ENCODE results near the gene USP24. TPM values are rescaled to one million over a fixed set of nuclear protein-coding genes. Genes with fewer than 3 reads are reported as not detected.
A peak's percentile ranks its signal among the peaks of the same experiment; 100 is the strongest.

USP24 gene
- total RNA-seq, 1 donor from 2014 or later: 49.5 TPM

GRCh38 chr1:55067022-55067778 is 148.0 kb downstream of the USP24 start:
- Mint-ChIP-seq H3K27me3 (no peaks in the 10 kb centered on the region), H3K36me3 (ENCODE audit: low read depth) (peaks cover 47% of the 10 kb centered on the region), H3K4me1 (peaks cover 9% of the 10 kb centered on the region)

GRCh38 chr1:55065648-55066047 is 149.5 kb downstream of the USP24 start:
- no peak for DNase-seq
- no peaks in the 10 kb centered on the region for H3K9me3 Mint-ChIP-seq
- H3K4me3 Mint-ChIP-seq: no peak overlapping the region
- no peaks in the 10 kb centered on the region for H3K27me3 Mint-ChIP-seq
- peaks cover 33% of the 10 kb centered on the region for H3K36me3 Mint-ChIP-seq (ENCODE audit: low read depth)
- H3K4me1 Mint-ChIP-seq: peaks cover 6% of the 10 kb centered on the region
- H3K27ac Mint-ChIP-seq: peak overlapping the region; percentile 37
- intact Hi-C loops (cut with micrococcal nuclease): no loop called here

More at GRCh38 chr1:55067022-55067778, 148.0 kb downstream of the USP24 start:
- intact Hi-C loops (cut with micrococcal nuclease): no loop called here
- DNase-seq: no peak
- H3K9me3 Mint-ChIP-seq: no peaks in the 10 kb centered on the region
- no peak overlapping the region for H3K27ac Mint-ChIP-seq
- H3K4me3 Mint-ChIP-seq: no peak overlapping the region

GRCh38 chr1:55064861-55065263 is 150.3 kb downstream of the USP24 start:
- intact Hi-C loops (cut with micrococcal nuclease): no loop called here
- H3K4me1 Mint-ChIP-seq: peaks cover 12% of the 10 kb centered on the region
- no peaks in the 10 kb centered on the region for H3K9me3 Mint-ChIP-seq
- H3K36me3 Mint-ChIP-seq (ENCODE audit: low read depth): peaks cover 25% of the 10 kb centered on the region
- H3K27ac Mint-ChIP-seq: no peak overlapping the region
- H3K27me3 Mint-ChIP-seq: no peaks in the 10 kb centered on the region
- no peak for DNase-seq
- no peak overlapping the region for H3K4me3 Mint-ChIP-seq

GRCh38 chr1:55064071-55064581 is 151.0 kb downstream of the USP24 start:
- Mint-ChIP-seq H3K27me3 (no peaks in the 10 kb centered on the region), H3K36me3 (ENCODE audit: low read depth) (peaks cover 20% of the 10 kb centered on the region), H3K4me1 (peaks cover 12% of the 10 kb centered on the region), H3K4me3 (no peak overlapping the region), H3K27ac (no peak overlapping the region), H3K9me3 (no peaks in the 10 kb centered on the region)
- no peak for DNase-seq
- intact Hi-C loops (cut with micrococcal nuclease): no loop called here

- Mint-ChIP-seq H3K4me1 (peaks cover 12% of the 10 kb centered on the region), H3K27me3 (no peaks in the 10 kb centered on the region), H3K36me3 (ENCODE audit: low read depth) (peaks cover 14% of the 10 kb centered on the region), H3K9me3 (no peaks in the 10 kb centered on the region), H3K4me3 (no peak overlapping the region), H3K27ac (no peak overlapping the region)
- DNase-seq: no peak
- intact Hi-C loops (cut with micrococcal nuclease): no loop called here
These were observed 151.6 kb downstream of the USP24 start for GRCh38 chr1:55063577-55063942.

GRCh38 chr1:55062801-55063576 is 152.2 kb downstream of the USP24 start:
- Mint-ChIP-seq H3K27me3 (no peaks in the 10 kb centered on the region), H3K27ac (no peak overlapping the region), H3K9me3 (no peaks in the 10 kb centered on the region), H3K4me3 (no peak overlapping the region), H3K36me3 (ENCODE audit: low read depth) (peaks cover 13% of the 10 kb centered on the region), H3K4me1 (peaks cover 12% of the 10 kb centered on the region)
- intact Hi-C loops (cut with micrococcal nuclease): no loop called here
- no peak for DNase-seq

GRCh38 chr1:55061706-55062321 is 153.3 kb downstream of the USP24 start:
- Mint-ChIP-seq H3K27me3 (no peaks in the 10 kb centered on the region), H3K4me1 (peaks cover 8% of the 10 kb centered on the region), H3K27ac (peak overlapping the region; percentile 52), H3K36me3 (ENCODE audit: low read depth) (peaks cover 6% of the 10 kb centered on the region), H3K9me3 (no peaks in the 10 kb centered on the region), H3K4me3 (no peak overlapping the region)
- intact Hi-C loops (cut with micrococcal nuclease): no loop called here
- DNase-seq: no peak

GRCh38 chr1:55061000-55061705 is 154.0 kb downstream of the USP24 start:
- H3K27ac Mint-ChIP-seq: peak overlapping the region; percentile 15
- intact Hi-C loops (cut with micrococcal nuclease): no loop called here
- no peak overlapping the region for H3K4me3 Mint-ChIP-seq
- H3K36me3 Mint-ChIP-seq (ENCODE audit: low read depth): peaks cover 2% of the 10 kb centered on the region
- no peak for DNase-seq
- H3K27me3 Mint-ChIP-seq: no peaks in the 10 kb centered on the region
- H3K4me1 Mint-ChIP-seq: peaks cover 8% of the 10 kb centered on the region
- H3K9me3 Mint-ChIP-seq: no peaks in the 10 kb centered on the region

GRCh38 chr1:55060133-55060999 is 154.8 kb downstream of the USP24 start:
- Mint-ChIP-seq H3K4me1 (peaks cover 8% of the 10 kb centered on the region), H3K27ac (peak overlapping the region; percentile 71), H3K27me3 (no peaks in the 10 kb centered on the region), H3K9me3 (no peaks in the 10 kb centered on the region), H3K4me3 (no peak overlapping the region), H3K36me3 (ENCODE audit: low read depth) (no peaks in the 10 kb centered on the region)
- peak; percentile 62 for DNase-seq
- intact Hi-C loops (cut with micrococcal nuclease): no loop called here

- Mint-ChIP-seq H3K27ac (no peak overlapping the region), H3K27me3 (no peaks in the 10 kb centered on the region), H3K4me1 (peaks cover 8% of the 10 kb centered on the region), H3K36me3 (ENCODE audit: low read depth) (no peaks in the 10 kb centered on the region), H3K4me3 (no peak overlapping the region), H3K9me3 (no peaks in the 10 kb centered on the region)
- intact Hi-C loops (cut with micrococcal nuclease): no loop called here
- DNase-seq: no peak
These were observed 155.6 kb downstream of the USP24 start for GRCh38 chr1:55059302-55060132.

GRCh38 chr1:55057956-55058298 is 157.2 kb downstream of the USP24 start:
- Mint-ChIP-seq H3K27me3 (no peaks in the 10 kb centered on the region), H3K27ac (no peak overlapping the region), H3K9me3 (no peaks in the 10 kb centered on the region), H3K36me3 (ENCODE audit: low read depth) (no peaks in the 10 kb centered on the region), H3K4me1 (peaks cover 8% of the 10 kb centered on the region), H3K4me3 (no peak overlapping the region)
- intact Hi-C loops (cut with micrococcal nuclease): no loop called here
- DNase-seq: no peak

GRCh38 chr1:55057270-55057955 is 157.8 kb downstream of the USP24 start:
- DNase-seq: no peak
- no peak overlapping the region for H3K27ac Mint-ChIP-seq

More at GRCh38 chr1:55057270-55057955, 157.8 kb downstream of the USP24 start:
- peaks cover 8% of the 10 kb centered on the region for H3K4me1 Mint-ChIP-seq
- intact Hi-C loops (cut with micrococcal nuclease): no loop called here
- no peaks in the 10 kb centered on the region for H3K27me3 Mint-ChIP-seq
- no peaks in the 10 kb centered on the region for H3K9me3 Mint-ChIP-seq
- H3K4me3 Mint-ChIP-seq: no peak overlapping the region
- H3K36me3 Mint-ChIP-seq (ENCODE audit: low read depth): no peaks in the 10 kb centered on the region
